Upper lobe of left lung (tissue), 4 donors: Measurements from ENCODE around the gene SRGAP3.

Experiments
- EP300 ChIP-seq, 4 donors: sonication (generic); formaldehyde crosslinking; IDR thresholded peaks; one replicate each; pipeline ENCODE4 v1.5.1; 2017; ENCODE audit warnings: antibody characterized with exemption in 4 of 4, control low read depth in 2 of 4
- POLR2A ChIP-seq, 4 donors: fragments of 450-650 bp; IDR thresholded peaks; one replicate each; pipeline ENCODE4 v1.5.1; 2016 to 2017; ENCODE audit warnings: antibody characterized with exemption in 4 of 4, mild to moderate bottlenecking in 2 of 4
- POLR2AphosphoS5 ChIP-seq, 2 donors: sonication (generic); formaldehyde crosslinking; IDR thresholded peaks; one replicate each; pipeline ENCODE4 v1.5.1; 2017; ENCODE audit warnings: antibody characterized with exemption in 2 of 2
- TF ChIP-seq, protein P1 (sequence below), 6 experiments: fragments of 450-650 bp in 4 of 6; fragments of 200-600 bp in 2 of 6; sonication (generic) in 2 of 6; IDR thresholded peaks; one replicate each; pipeline ENCODE4 v1.5.1; 2016 to 2019; ENCODE audit warnings: antibody characterized with exemption in 6 of 6

DNA sequence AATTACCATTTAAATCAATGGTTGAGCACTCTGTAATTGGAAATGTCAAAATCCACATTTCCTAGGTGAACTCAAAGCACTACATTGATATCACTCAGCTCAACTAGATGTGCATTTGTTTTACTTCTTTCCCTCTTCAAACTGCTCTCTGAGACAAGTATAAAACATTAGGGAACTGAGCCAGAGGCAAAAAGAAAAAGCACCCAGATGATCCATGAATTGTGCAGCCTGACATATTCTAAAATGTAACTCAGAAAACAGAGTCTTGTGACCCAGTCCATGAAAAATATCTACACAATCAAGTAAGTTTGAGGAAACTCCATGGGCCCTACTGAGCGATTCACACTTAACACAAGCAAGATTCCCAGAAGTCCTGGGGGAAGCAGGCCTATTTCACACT, 9.8 kb downstream of the SRGAP3 start:
- no peak for TF ChIP-seq POLR2A (IDR thresholded peaks at IDR 0.05)
- TF ChIP-seq, protein P1, sequence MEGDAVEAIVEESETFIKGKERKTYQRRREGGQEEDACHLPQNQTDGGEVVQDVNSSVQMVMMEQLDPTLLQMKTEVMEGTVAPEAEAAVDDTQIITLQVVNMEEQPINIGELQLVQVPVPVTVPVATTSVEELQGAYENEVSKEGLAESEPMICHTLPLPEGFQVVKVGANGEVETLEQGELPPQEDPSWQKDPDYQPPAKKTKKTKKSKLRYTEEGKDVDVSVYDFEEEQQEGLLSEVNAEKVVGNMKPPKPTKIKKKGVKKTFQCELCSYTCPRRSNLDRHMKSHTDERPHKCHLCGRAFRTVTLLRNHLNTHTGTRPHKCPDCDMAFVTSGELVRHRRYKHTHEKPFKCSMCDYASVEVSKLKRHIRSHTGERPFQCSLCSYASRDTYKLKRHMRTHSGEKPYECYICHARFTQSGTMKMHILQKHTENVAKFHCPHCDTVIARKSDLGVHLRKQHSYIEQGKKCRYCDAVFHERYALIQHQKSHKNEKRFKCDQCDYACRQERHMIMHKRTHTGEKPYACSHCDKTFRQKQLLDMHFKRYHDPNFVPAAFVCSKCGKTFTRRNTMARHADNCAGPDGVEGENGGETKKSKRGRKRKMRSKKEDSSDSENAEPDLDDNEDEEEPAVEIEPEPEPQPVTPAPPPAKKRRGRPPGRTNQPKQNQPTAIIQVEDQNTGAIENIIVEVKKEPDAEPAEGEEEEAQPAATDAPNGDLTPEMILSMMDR (IDR thresholded peaks at IDR 0.05), result no peak
- no peak for TF ChIP-seq POLR2AphosphoS5 (IDR thresholded peaks at IDR 0.05)
- no peak for TF ChIP-seq EP300 (IDR thresholded peaks at IDR 0.05)
